ENCODE measurements around the gene SHANK3.

The SHANK3 gene

DNA sequence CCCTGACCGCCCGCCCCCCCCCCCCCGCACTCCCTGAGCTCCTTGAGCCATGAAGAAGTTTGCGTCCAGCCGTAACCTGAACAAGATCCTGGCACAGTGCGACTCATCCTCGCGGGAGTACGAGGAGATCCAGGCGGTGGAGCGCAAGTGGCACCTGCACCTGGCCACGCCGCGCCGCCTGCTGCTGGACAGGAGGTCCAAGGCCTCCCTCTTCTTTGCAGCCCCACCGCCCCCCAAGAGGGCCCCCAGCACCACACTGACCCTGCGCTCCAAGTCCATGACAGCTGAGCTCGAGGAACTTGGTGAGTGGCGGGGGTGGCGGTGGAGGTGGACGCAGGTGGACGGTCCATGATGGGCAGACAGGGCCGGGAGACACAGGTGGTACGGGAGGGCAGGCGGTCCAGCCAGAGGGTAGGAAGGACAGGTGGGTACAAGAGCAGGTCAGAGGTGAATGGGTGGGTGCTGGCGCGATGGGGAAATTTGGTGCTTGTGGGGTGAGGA lies 33.3 kb downstream of the SHANK3 start:
- Histone ChIP-seq H3K27ac (ENCODE audit: low read depth in 2 of 2, low read length in 2 of 2) (no peak overlapping the region), H3K36me3 (ENCODE audit: control insufficient read depth in 2 of 2, insufficient read depth in 2 of 2, low read length in 2 of 2) (no peaks in the 10 kb centered on the region), H3K4me1 (ENCODE audit: control insufficient read depth in 2 of 2, insufficient read depth in 2 of 2, low read length in 2 of 2) (no peaks in the 10 kb centered on the region), H3K9me3 (ENCODE audit: control insufficient read depth in 2 of 2, low read length in 2 of 2) (no peaks in the 10 kb centered on the region), H3K9ac (ENCODE audit: low read depth in 1 of 2, low read length in 2 of 2) (no peak overlapping the region), H3K4me3 (ENCODE audit: low read length in 2 of 2) (no peak overlapping the region), H3K27me3 (ENCODE audit: control insufficient read depth in 2 of 2, insufficient read depth in 2 of 2, low read length in 2 of 2) (no peaks in the 10 kb centered on the region)

DNA sequence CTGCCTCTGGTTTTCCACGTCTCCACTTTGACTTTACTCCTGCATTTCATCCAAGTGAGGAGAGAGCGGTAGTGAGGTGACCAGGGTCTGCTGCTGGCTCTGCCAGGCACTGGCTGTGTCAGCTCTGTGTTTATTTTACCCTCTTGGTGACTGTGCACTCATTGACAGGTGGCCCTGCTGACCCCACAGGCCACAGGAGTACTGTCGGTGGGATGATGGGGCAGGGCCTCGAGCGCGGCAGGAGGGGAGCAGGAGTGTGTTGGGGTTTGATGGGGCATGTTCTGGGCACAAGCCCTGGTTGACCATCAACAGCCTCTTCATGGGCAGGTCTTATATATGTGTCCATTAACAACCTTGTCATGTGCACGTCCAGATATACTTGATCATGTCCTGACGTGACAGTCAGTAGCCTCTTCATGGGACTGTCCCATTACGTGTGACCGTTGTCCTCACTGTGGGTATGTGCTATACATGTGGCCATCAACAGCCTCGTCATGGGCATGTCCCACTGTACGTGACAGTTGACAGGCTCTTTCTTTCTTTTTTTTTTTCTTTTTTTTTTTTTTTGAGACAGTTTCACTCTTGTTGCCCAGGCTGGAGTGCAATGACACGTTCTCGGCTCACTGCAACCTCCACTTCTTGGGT lies 34.0 kb downstream of the SHANK3 start:
- H3K27me3 ChIP-seq (ENCODE audit: control insufficient read depth in 2 of 2, insufficient read depth in 2 of 2, low read length in 2 of 2) = no peaks in the 10 kb centered on the region
- no peak overlapping the region for H3K9ac ChIP-seq (ENCODE audit: low read depth in 1 of 2, low read length in 2 of 2)
- H3K4me1 ChIP-seq (ENCODE audit: control insufficient read depth in 2 of 2, insufficient read depth in 2 of 2, low read length in 2 of 2) = no peaks in the 10 kb centered on the region
- no peaks in the 10 kb centered on the region for H3K36me3 ChIP-seq (ENCODE audit: control insufficient read depth in 2 of 2, insufficient read depth in 2 of 2, low read length in 2 of 2)
- H3K4me3 ChIP-seq (ENCODE audit: low read length in 2 of 2) = no peak overlapping the region
- no peaks in the 10 kb centered on the region for H3K9me3 ChIP-seq (ENCODE audit: control insufficient read depth in 2 of 2, low read length in 2 of 2)
- no peak overlapping the region for H3K27ac ChIP-seq (ENCODE audit: low read depth in 2 of 2, low read length in 2 of 2)

GRCh38 chr22:50708474-50708873 lies 35.9 kb downstream of the SHANK3 start:
- H3K4me3 ChIP-seq (ENCODE audit: low read length in 2 of 2) = no peak overlapping the region
- no peaks in the 10 kb centered on the region for H3K4me1 ChIP-seq (ENCODE audit: control insufficient read depth in 2 of 2, insufficient read depth in 2 of 2, low read length in 2 of 2)

GRCh38 chr22:50708996-50709395 lies 36.4 kb downstream of the SHANK3 start:
- Histone ChIP-seq H3K4me1 (ENCODE audit: control insufficient read depth in 2 of 2, insufficient read depth in 2 of 2, low read length in 2 of 2) (no peaks in the 10 kb centered on the region), H3K27me3 (ENCODE audit: control insufficient read depth in 2 of 2, insufficient read depth in 2 of 2, low read length in 2 of 2) (no peaks in the 10 kb centered on the region), H3K9me3 (ENCODE audit: control insufficient read depth in 2 of 2, low read length in 2 of 2) (no peaks in the 10 kb centered on the region), H3K4me3 (ENCODE audit: low read length in 2 of 2) (no peak overlapping the region), H3K36me3 (ENCODE audit: control insufficient read depth in 2 of 2, insufficient read depth in 2 of 2, low read length in 2 of 2) (no peaks in the 10 kb centered on the region), H3K27ac (ENCODE audit: low read depth in 2 of 2, low read length in 2 of 2) (no peak overlapping the region), H3K9ac (ENCODE audit: low read depth in 1 of 2, low read length in 2 of 2) (no peak overlapping the region)

More at GRCh38 chr22:50708474-50708873, 35.9 kb downstream of the SHANK3 start:
- H3K9ac ChIP-seq (ENCODE audit: low read depth in 1 of 2, low read length in 2 of 2) = no peak overlapping the region
- H3K27ac ChIP-seq (ENCODE audit: low read depth in 2 of 2, low read length in 2 of 2) = no peak overlapping the region
- H3K36me3 ChIP-seq (ENCODE audit: control insufficient read depth in 2 of 2, insufficient read depth in 2 of 2, low read length in 2 of 2) = no peaks in the 10 kb centered on the region
- no peaks in the 10 kb centered on the region for H3K9me3 ChIP-seq (ENCODE audit: control insufficient read depth in 2 of 2, low read length in 2 of 2)
- no peaks in the 10 kb centered on the region for H3K27me3 ChIP-seq (ENCODE audit: control insufficient read depth in 2 of 2, insufficient read depth in 2 of 2, low read length in 2 of 2)

- no peaks in the 10 kb centered on the region for H3K9me3 ChIP-seq (ENCODE audit: control insufficient read depth in 2 of 2, low read length in 2 of 2)
- H3K9ac ChIP-seq (ENCODE audit: low read depth in 1 of 2, low read length in 2 of 2) = no peak overlapping the region
- H3K4me3 ChIP-seq (ENCODE audit: low read length in 2 of 2) = no peak overlapping the region
- H3K36me3 ChIP-seq (ENCODE audit: control insufficient read depth in 2 of 2, insufficient read depth in 2 of 2, low read length in 2 of 2) = no peaks in the 10 kb centered on the region
- no peak overlapping the region for H3K27ac ChIP-seq (ENCODE audit: low read depth in 2 of 2, low read length in 2 of 2)
- no peaks in the 10 kb centered on the region for H3K27me3 ChIP-seq (ENCODE audit: control insufficient read depth in 2 of 2, insufficient read depth in 2 of 2, low read length in 2 of 2)
- H3K4me1 ChIP-seq (ENCODE audit: control insufficient read depth in 2 of 2, insufficient read depth in 2 of 2, low read length in 2 of 2) = no peaks in the 10 kb centered on the region
Measured at GRCh38 chr22:50710221-50710620, 37.6 kb downstream of the SHANK3 start.

GRCh38 chr22:50710886-50711285 lies 38.3 kb downstream of the SHANK3 start:
- H3K4me1 ChIP-seq (ENCODE audit: control insufficient read depth in 2 of 2, insufficient read depth in 2 of 2, low read length in 2 of 2) = no peaks in the 10 kb centered on the region
- no peak overlapping the region for H3K4me3 ChIP-seq (ENCODE audit: low read length in 2 of 2)
- H3K27me3 ChIP-seq (ENCODE audit: control insufficient read depth in 2 of 2, insufficient read depth in 2 of 2, low read length in 2 of 2) = no peaks in the 10 kb centered on the region
- H3K27ac ChIP-seq (ENCODE audit: low read depth in 2 of 2, low read length in 2 of 2) = no peak overlapping the region
- no peaks in the 10 kb centered on the region for H3K36me3 ChIP-seq (ENCODE audit: control insufficient read depth in 2 of 2, insufficient read depth in 2 of 2, low read length in 2 of 2)
- H3K9ac ChIP-seq (ENCODE audit: low read depth in 1 of 2, low read length in 2 of 2) = no peak overlapping the region
- no peaks in the 10 kb centered on the region for H3K9me3 ChIP-seq (ENCODE audit: control insufficient read depth in 2 of 2, low read length in 2 of 2)

DNA sequence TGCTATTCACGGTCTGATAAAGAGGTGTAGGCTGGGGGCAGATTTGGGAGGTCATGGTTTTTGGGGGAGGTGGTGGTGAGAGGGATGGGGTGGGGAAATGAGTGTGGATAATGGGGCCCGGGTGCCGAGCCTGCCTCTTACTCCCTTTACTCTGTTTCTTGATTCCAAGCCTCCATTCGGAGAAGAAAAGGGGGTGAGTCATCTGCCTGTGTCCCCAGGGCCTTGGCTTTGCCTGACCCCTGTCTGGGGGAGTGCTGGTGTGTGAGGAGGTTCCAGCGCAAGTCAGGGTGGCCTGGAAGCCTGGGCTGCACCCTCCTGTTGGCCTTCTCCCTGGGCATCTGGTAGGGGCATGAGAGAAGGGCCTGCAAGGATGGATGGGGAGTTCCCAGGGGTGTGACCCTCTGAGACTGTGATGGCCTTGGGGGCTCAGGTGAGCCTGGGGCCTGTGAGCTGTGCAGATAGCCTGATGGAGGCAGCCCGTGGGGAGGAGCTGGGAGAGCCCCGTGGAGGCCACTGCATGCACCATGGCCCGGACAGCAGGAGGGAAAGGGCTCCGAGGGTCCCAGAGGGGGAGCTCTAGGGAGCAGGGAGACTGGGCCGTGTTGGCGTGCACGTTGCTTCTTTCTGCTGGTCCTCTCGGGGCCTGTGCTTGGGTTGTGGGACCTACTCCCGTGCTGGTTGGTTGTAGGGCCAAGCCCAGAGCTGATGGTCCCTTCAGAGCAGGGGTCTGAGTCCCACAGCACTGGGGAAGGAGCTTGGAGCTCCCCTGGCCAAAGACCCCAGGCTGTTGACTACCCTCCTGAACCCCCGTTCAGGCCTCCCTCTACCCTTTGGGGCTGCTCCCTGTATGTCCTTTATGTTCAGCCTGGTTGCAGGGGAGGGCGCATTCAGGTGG lies 39.1 kb downstream of the SHANK3 start:
- H3K9me3 ChIP-seq (ENCODE audit: control insufficient read depth in 2 of 2, low read length in 2 of 2) = no peaks in the 10 kb centered on the region
- no peak overlapping the region for H3K4me3 ChIP-seq (ENCODE audit: low read length in 2 of 2)
- H3K4me1 ChIP-seq (ENCODE audit: control insufficient read depth in 2 of 2, insufficient read depth in 2 of 2, low read length in 2 of 2) = no peaks in the 10 kb centered on the region
- no peak overlapping the region for H3K27ac ChIP-seq (ENCODE audit: low read depth in 2 of 2, low read length in 2 of 2)
- H3K36me3 ChIP-seq (ENCODE audit: control insufficient read depth in 2 of 2, insufficient read depth in 2 of 2, low read length in 2 of 2) = no peaks in the 10 kb centered on the region
- H3K27me3 ChIP-seq (ENCODE audit: control insufficient read depth in 2 of 2, insufficient read depth in 2 of 2, low read length in 2 of 2) = no peaks in the 10 kb centered on the region
- H3K9ac ChIP-seq (ENCODE audit: low read depth in 1 of 2, low read length in 2 of 2) = no peak overlapping the region

GRCh38 chr22:50712341-50713007 lies 39.9 kb downstream of the SHANK3 start:
- Histone ChIP-seq H3K36me3 (ENCODE audit: control insufficient read depth in 2 of 2, insufficient read depth in 2 of 2, low read length in 2 of 2) (no peaks in the 10 kb centered on the region), H3K27me3 (ENCODE audit: control insufficient read depth in 2 of 2, insufficient read depth in 2 of 2, low read length in 2 of 2) (no peaks in the 10 kb centered on the region), H3K9ac (ENCODE audit: low read depth in 1 of 2, low read length in 2 of 2) (no peak overlapping the region), H3K4me3 (ENCODE audit: low read length in 2 of 2) (no peak overlapping the region), H3K4me1 (ENCODE audit: control insufficient read depth in 2 of 2, insufficient read depth in 2 of 2, low read length in 2 of 2) (no peaks in the 10 kb centered on the region), H3K9me3 (ENCODE audit: control insufficient read depth in 2 of 2, low read length in 2 of 2) (no peaks in the 10 kb centered on the region), H3K27ac (ENCODE audit: low read depth in 2 of 2, low read length in 2 of 2) (no peak overlapping the region)

DNA sequence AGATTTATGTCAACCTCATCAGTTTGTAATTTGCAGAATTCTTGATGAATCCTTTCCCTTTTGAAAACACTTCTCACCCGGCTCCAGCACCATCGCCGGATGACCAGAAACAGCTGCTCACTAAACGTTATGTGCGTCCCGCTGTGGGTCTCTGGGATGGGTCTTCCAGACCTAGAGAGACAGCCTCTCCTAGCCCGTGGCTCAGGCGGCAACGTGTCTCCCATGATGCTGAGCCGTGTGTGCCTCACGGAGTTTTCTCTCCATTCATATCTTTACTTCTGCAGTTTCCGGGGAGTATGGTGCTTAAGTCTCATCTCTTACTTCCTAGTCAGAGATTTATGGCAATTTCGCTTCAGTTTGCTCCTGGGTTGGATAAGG lies 40.4 kb downstream of the SHANK3 start:
- Histone ChIP-seq H3K27me3 (ENCODE audit: control insufficient read depth in 2 of 2, insufficient read depth in 2 of 2, low read length in 2 of 2) (no peaks in the 10 kb centered on the region), H3K4me3 (ENCODE audit: low read length in 2 of 2) (no peak overlapping the region), H3K4me1 (ENCODE audit: control insufficient read depth in 2 of 2, insufficient read depth in 2 of 2, low read length in 2 of 2) (no peaks in the 10 kb centered on the region), H3K27ac (ENCODE audit: low read depth in 2 of 2, low read length in 2 of 2) (no peak overlapping the region), H3K9me3 (ENCODE audit: control insufficient read depth in 2 of 2, low read length in 2 of 2) (no peaks in the 10 kb centered on the region), H3K36me3 (ENCODE audit: control insufficient read depth in 2 of 2, insufficient read depth in 2 of 2, low read length in 2 of 2) (no peaks in the 10 kb centered on the region), H3K9ac (ENCODE audit: low read depth in 1 of 2, low read length in 2 of 2) (no peak overlapping the region)

DNA sequence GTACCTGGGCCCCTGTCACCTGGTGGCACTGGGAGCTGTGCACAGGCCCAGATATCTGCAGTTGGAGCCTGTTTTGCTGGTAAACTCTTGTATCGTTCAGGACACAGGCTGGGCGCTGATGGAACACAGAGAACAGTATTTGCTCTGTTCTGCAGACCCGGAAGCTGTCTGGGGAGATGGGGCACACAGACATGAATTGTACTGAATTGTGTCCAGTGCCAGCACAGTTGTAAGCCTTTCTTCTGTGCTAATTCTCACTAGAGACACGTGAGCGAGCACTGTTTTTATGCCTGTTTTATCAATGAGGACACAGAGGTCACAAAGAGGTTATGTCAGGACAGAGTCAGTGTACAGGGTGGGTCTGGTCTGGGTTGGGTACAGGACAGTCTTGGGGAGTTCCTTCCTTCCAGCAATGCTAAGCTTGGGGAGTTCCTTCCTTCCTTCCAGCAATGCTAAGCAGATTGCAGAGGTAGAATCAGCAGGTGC lies 41.0 kb downstream of the SHANK3 start:
- no peaks in the 10 kb centered on the region for H3K36me3 ChIP-seq (ENCODE audit: control insufficient read depth in 2 of 2, insufficient read depth in 2 of 2, low read length in 2 of 2)

More for the DNA sequence above, 41.0 kb downstream of the SHANK3 start:
- H3K27ac ChIP-seq (ENCODE audit: low read depth in 2 of 2, low read length in 2 of 2) = no peak overlapping the region
- no peak overlapping the region for H3K4me3 ChIP-seq (ENCODE audit: low read length in 2 of 2)
- H3K27me3 ChIP-seq (ENCODE audit: control insufficient read depth in 2 of 2, insufficient read depth in 2 of 2, low read length in 2 of 2) = no peaks in the 10 kb centered on the region
- H3K9me3 ChIP-seq (ENCODE audit: control insufficient read depth in 2 of 2, low read length in 2 of 2) = no peaks in the 10 kb centered on the region
- H3K9ac ChIP-seq (ENCODE audit: low read depth in 1 of 2, low read length in 2 of 2) = no peak overlapping the region
- no peaks in the 10 kb centered on the region for H3K4me1 ChIP-seq (ENCODE audit: control insufficient read depth in 2 of 2, insufficient read depth in 2 of 2, low read length in 2 of 2)

All from mucosa of rectum (tissue), 2 donors.